Measurements from ENCODE around the gene GRIFIN. TPM values are rescaled to one million over a fixed set of nuclear protein-coding genes. Genes with fewer than 3 reads are reported as not detected.

Gene GRIFIN
- total RNA-seq, 4 donors from 2014 or later, result not detected

GRCh38 chr7:2433713-2434550 lies 42.3 kb downstream of the GRIFIN start:
- peaks cover 12 to 46% (median 15%) of the 10 kb centered on the region in 3 donors for H3K36me3 ChIP-seq
- no peak for TF ChIP-seq POLR2A (IDR thresholded peaks at IDR 0.05)
- TF ChIP-seq, protein P1, sequence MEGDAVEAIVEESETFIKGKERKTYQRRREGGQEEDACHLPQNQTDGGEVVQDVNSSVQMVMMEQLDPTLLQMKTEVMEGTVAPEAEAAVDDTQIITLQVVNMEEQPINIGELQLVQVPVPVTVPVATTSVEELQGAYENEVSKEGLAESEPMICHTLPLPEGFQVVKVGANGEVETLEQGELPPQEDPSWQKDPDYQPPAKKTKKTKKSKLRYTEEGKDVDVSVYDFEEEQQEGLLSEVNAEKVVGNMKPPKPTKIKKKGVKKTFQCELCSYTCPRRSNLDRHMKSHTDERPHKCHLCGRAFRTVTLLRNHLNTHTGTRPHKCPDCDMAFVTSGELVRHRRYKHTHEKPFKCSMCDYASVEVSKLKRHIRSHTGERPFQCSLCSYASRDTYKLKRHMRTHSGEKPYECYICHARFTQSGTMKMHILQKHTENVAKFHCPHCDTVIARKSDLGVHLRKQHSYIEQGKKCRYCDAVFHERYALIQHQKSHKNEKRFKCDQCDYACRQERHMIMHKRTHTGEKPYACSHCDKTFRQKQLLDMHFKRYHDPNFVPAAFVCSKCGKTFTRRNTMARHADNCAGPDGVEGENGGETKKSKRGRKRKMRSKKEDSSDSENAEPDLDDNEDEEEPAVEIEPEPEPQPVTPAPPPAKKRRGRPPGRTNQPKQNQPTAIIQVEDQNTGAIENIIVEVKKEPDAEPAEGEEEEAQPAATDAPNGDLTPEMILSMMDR (IDR thresholded peaks at IDR 0.05), result no peak
- 95 to 97% methylated on average over 24 to 33 of the region's 42 CpGs for WGBS, 2 donors

DNA sequence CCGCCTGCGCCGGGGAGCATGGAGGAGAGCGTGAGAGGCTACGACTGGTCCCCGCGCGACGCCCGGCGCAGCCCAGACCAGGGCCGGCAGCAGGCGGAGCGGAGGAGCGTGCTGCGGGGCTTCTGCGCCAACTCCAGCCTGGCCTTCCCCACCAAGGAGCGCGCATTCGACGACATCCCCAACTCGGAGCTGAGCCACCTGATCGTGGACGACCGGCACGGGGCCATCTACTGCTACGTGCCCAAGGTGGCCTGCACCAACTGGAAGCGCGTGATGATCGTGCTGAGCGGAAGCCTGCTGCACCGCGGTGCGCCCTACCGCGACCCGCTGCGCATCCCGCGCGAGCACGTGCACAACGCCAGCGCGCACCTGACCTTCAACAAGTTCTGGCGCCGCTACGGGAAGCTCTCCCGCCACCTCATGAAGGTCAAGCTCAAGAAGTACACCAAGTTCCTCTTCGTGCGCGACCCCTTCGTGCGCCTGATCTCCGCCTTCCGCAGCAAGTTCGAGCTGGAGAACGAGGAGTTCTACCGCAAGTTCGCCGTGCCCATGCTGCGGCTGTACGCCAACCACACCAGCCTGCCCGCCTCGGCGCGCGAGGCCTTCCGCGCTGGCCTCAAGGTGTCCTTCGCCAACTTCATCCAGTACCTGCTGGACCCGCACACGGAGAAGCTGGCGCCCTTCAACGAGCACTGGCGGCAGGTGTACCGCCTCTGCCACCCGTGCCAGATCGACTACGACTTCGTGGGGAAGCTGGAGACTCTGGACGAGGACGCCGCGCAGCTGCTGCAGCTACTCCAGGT lies 43.1 kb downstream of the GRIFIN start:
- 98 to 99% methylated on average over 16 to 58 of the region's 85 CpGs for WGBS, 2 donors
- DNase-seq, result no peak
- no peak overlapping the region for H3K27ac ChIP-seq

More at GRCh38 chr7:2433713-2434550, 42.3 kb downstream of the GRIFIN start:
- intact Hi-C loops (cut with DNase I), result no loop called here
- no peak overlapping the region for H3K27ac ChIP-seq
- H3K27me3 ChIP-seq, result no peaks in the 10 kb centered on the region
- no peak overlapping the region for H3K4me3 ChIP-seq
- H3K9me3 ChIP-seq, result peaks cover 0 to 6% (median 0%) of the 10 kb centered on the region in 3 donors
- no peak for DNase-seq
- peaks cover 11 to 26% (median 13%) of the 10 kb centered on the region in 3 donors for H3K4me1 ChIP-seq

DNA sequence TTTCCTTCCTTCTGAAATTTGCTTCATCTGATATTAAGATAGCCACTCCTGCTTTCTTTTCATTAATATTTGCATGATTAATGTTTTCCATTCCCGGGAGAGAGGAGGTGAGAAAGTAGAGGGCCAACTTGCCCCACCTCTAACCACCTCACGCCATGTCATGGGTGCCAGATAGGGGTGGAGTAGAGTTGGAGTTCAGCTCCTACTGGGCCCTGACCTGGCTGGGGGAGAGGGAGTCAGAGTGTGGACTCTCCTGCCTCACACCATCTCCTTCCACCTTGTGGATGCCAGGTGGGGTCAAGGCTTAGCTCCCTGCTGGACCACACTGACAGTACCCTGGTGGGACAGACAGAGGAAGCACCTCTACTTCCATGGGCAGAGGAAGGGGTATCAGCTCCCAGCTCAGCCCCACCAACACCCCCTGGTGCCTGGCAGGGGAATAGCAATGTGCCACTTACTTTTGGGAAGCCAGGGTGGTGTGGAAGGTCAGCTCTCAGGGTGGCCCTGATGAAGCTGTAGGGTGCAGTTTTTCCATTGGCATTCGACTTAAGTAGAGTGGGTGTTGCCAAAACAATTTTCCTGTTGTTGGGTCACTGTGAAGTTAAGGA lies 44.8 kb downstream of the GRIFIN start:
- TF ChIP-seq, protein P1 (IDR thresholded peaks at IDR 0.05), result peak in 3 of 6 experiments; percentile 22 to 49 (median 32)
- TF ChIP-seq POLR2A (IDR thresholded peaks at IDR 0.05), result no peak
- no peak for DNase-seq
- peaks cover 0 to under 1% (median 0%) of the 10 kb centered on the region in 3 donors for H3K4me1 ChIP-seq
- peaks cover 0 to 6% (median 0%) of the 10 kb centered on the region in 3 donors for H3K9me3 ChIP-seq
- no peaks in the 10 kb centered on the region for H3K27me3 ChIP-seq
- intact Hi-C loops (cut with DNase I), result no loop called here
- WGBS, 2 donors, result 69 to 71% methylated on average over 3 of the region's 3 CpGs
- H3K36me3 ChIP-seq, result peaks cover 12 to 41% (median 15%) of the 10 kb centered on the region in 3 donors
- no peak overlapping the region for H3K27ac ChIP-seq
- H3K4me3 ChIP-seq, result no peak overlapping the region

More for the DNA sequence above, 43.1 kb downstream of the GRIFIN start:
- Histone ChIP-seq H3K9me3 (peaks cover 0 to 6% (median 0%) of the 10 kb centered on the region in 3 donors), H3K4me3 (no peak overlapping the region), H3K4me1 (peaks cover 5 to 18% (median 9%) of the 10 kb centered on the region in 3 donors), H3K27me3 (no peaks in the 10 kb centered on the region), H3K36me3 (peaks cover 12 to 46% (median 15%) of the 10 kb centered on the region in 3 donors)
- intact Hi-C loops (cut with DNase I), result no loop called here
- TF ChIP-seq POLR2A (IDR thresholded peaks at IDR 0.05), result no peak
- TF ChIP-seq, protein P1 (IDR thresholded peaks at IDR 0.05), result no peak

GRCh38 chr7:2425749-2426148 lies 50.4 kb downstream of the GRIFIN start:
- WGBS, 2 donors, result 79 to 82% methylated on average over 7 to 8 of the region's 10 CpGs
- TF ChIP-seq, protein P1 (IDR thresholded peaks at IDR 0.05), result no peak
- no peak for TF ChIP-seq POLR2A (IDR thresholded peaks at IDR 0.05)
- Histone ChIP-seq H3K27me3 (no peaks in the 10 kb centered on the region), H3K27ac (no peak overlapping the region), H3K9me3 (no peaks in the 10 kb centered on the region), H3K4me1 (no peaks in the 10 kb centered on the region), H3K4me3 (no peak overlapping the region), H3K36me3 (peaks cover 0 to 3% (median 0%) of the 10 kb centered on the region in 3 donors)
- intact Hi-C loops (cut with DNase I), result no loop called here
- DNase-seq, result no peak

Other genes with a start within 250 kb of the GRIFIN start
- gene MAD1L1, start 243.5 kb downstream of the GRIFIN start, total RNA-seq, result 10 to 100 TPM; 16.6 to 40.4 (median 30.2) TPM
- 10 to 100 TPM; 16.8 to 31.5 (median 17.9) TPM for gene MRM2, start 234.2 kb downstream of the GRIFIN start, total RNA-seq
- gene NUDT1, start 234.2 kb downstream of the GRIFIN start, total RNA-seq, result 10 to 100 TPM; 16.3 to 51.7 (median 28.2) TPM
- gene SNX8, start 162.0 kb downstream of the GRIFIN start, total RNA-seq, result 10 to 100 TPM in 3 of 4 donors, 1 to 10 TPM in 1; 4.7 to 17.9 (median 12.5) TPM
- 100 to 1,000 TPM; 127 to 155 (median 136) TPM for gene EIF3B, start 121.6 kb downstream of the GRIFIN start, total RNA-seq
- gene CHST12, start 72.8 kb downstream of the GRIFIN start, total RNA-seq, result 10 to 100 TPM in 1 of 4 donors, 1 to 10 TPM in 3; 1.5 to 11.8 (median 5.0) TPM
- 10 to 100 TPM in 3 of 4 donors, 1 to 10 TPM in 1; 6.1 to 17.2 (median 11.9) TPM for gene LFNG, start 43.4 kb upstream of the GRIFIN start, total RNA-seq
- 10 to 100 TPM; 15.5 to 28.3 (median 22.8) TPM for gene BRAT1, start 79.1 kb upstream of the GRIFIN start, total RNA-seq
- gene IQCE, start 82.6 kb upstream of the GRIFIN start, total RNA-seq, result 10 to 100 TPM in 1 of 4 donors, 1 to 10 TPM in 3; 4.5 to 10.6 (median 6.3) TPM
- 10 to 100 TPM in 2 of 4 donors, 1 to 10 TPM in 2; 4.7 to 23.1 (median 10.2) TPM for gene TTYH3, start 155.6 kb upstream of the GRIFIN start, total RNA-seq
- under 1 TPM in 2 of 4 donors, not detected in 2; 0.12 to 0.19 TPM for gene AMZ1, start 211.8 kb upstream of the GRIFIN start, total RNA-seq